ENCODE measurements around the gene C1RL.
A peak's percentile ranks its signal among the peaks of the same experiment; 100 is the strongest.
"Not testable (repeated sequence)": the region's sequence is repeated elsewhere in the genome, so short reads cannot be mapped to it uniquely, and the experiment has no call there.

The C1RL gene

GRCh38 chr12:7061138-7061537, 47.9 kb downstream of the C1RL start:
- Mint-ChIP-seq H3K9me3 (no peaks in the 10 kb centered on the region), H3K4me3 (no peak overlapping the region), H3K4me1 (peaks cover 24% of the 10 kb centered on the region), H3K27ac (no peak overlapping the region), H3K27me3 (ENCODE audit: low read depth, poor library complexity) (peaks cover 29% of the 10 kb centered on the region), H3K36me3 (ENCODE audit: low read depth) (no peaks in the 10 kb centered on the region)
- no peak for DNase-seq
- no peak for TF ChIP-seq CTCF (IDR thresholded peaks at IDR 0.05)

DNA sequence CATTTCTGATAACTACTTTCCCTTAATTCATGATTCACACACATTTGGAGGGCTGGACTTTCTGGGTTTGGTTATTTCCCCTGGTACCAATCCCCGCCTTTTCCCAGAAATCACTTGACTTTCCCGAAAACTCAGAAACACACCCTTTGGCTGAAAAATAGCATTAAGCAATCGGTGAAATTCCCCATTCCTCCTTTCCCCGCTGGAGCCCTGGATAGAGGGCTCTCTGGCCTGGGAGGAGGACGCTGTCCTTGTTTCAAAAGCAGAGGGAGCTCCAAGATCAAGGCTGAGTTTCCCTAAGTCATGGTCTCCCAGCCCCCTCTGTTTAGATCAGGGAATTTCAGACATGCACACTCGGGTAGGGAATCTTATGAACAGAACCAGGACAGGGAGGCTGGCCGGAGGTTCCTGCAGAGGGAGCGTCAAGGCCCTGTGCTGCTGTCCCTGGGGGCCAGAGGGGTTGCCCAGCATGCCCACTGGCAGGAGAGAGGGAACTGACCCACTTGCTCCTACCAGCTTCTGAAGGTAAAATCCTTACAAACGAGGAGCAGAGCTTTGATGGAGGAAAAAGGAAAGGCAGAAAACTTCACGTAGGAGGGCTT, 48.6 kb downstream of the C1RL start, which contains the start of gene C1S:
C1S (plus strand) TSS at position 366 of the 602 bp plus-strand sequence. CDS start 1,195 bp downstream, outside the sequence.
- Mint-ChIP-seq H3K4me1 (peaks cover 24% of the 10 kb centered on the region), H3K27me3 (ENCODE audit: low read depth, poor library complexity) (peaks cover 31% of the 10 kb centered on the region), H3K36me3 (ENCODE audit: low read depth) (no peaks in the 10 kb centered on the region), H3K4me3 (peak within 1 kb of the TSS; percentile 55), H3K9me3 (no peaks in the 10 kb centered on the region), H3K27ac (peak within 1 kb of the TSS; percentile 77)
- TF ChIP-seq CTCF (IDR thresholded peaks at IDR 0.05): peak; percentile 30
- DNase-seq: peak; percentile 21

- H3K9me3 Mint-ChIP-seq: no peaks in the 10 kb centered on the region
- H3K27me3 Mint-ChIP-seq (ENCODE audit: low read depth, poor library complexity): peaks cover 30% of the 10 kb centered on the region
- no peak overlapping the region for H3K27ac Mint-ChIP-seq
- no peak overlapping the region for H3K4me3 Mint-ChIP-seq
- H3K36me3 Mint-ChIP-seq (ENCODE audit: low read depth): no peaks in the 10 kb centered on the region
- H3K4me1 Mint-ChIP-seq: peaks cover 24% of the 10 kb centered on the region
- TF ChIP-seq CTCF (IDR thresholded peaks at IDR 0.05): no peak
- no peak for DNase-seq
These were observed 49.2 kb downstream of the C1RL start for GRCh38 chr12:7059780-7060179.

- H3K27me3 Mint-ChIP-seq (ENCODE audit: low read depth, poor library complexity): peaks cover 26% of the 10 kb centered on the region
- H3K9me3 Mint-ChIP-seq: peaks cover 3% of the 10 kb centered on the region
- H3K4me1 Mint-ChIP-seq: peaks cover 24% of the 10 kb centered on the region
- TF ChIP-seq CTCF (IDR thresholded peaks at IDR 0.05): no peak
- no peaks in the 10 kb centered on the region for H3K36me3 Mint-ChIP-seq (ENCODE audit: low read depth)
- no peak overlapping the region for H3K4me3 Mint-ChIP-seq
- no peak overlapping the region for H3K27ac Mint-ChIP-seq
- no peak for DNase-seq
These were observed 50.1 kb downstream of the C1RL start for GRCh38 chr12:7058850-7059395.

- H3K4me3 Mint-ChIP-seq: no peak overlapping the region
- no peak for DNase-seq
These were observed 50.7 kb downstream of the C1RL start for GRCh38 chr12:7058163-7058845.

DNA sequence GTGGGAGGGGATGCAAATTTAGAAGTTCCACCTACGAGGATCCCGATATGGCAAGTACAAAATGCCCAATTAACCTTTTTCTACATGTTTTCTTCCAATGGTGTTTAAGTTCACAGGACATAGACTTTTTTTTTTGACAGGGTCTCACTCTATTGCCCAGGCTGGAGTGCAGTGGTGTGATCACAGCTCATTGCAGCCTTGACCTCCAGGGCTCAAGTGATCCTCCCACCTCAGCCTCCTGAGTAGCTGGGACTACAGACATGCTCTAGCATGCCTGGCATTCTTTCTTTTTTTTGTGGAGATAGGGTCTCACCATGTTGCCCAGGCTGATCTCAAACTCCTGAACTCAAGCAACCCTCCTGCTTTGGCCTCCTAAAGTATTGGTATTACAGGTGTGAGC, 53.3 kb downstream of the C1RL start:
- H3K4me3 Mint-ChIP-seq; H3K36me3 Mint-ChIP-seq (ENCODE audit: low read depth); DNase-seq; H3K27ac Mint-ChIP-seq: not testable (repeated sequence)
- peaks cover 24% of the 10 kb centered on the region for H3K27me3 Mint-ChIP-seq (ENCODE audit: low read depth, poor library complexity)
- H3K4me1 Mint-ChIP-seq: peaks cover 11% of the 10 kb centered on the region
- H3K9me3 Mint-ChIP-seq: peaks cover 19% of the 10 kb centered on the region

More at GRCh38 chr12:7058163-7058845, 50.7 kb downstream of the C1RL start:
- Mint-ChIP-seq H3K4me1 (peaks cover 24% of the 10 kb centered on the region), H3K9me3 (peaks cover 3% of the 10 kb centered on the region), H3K36me3 (ENCODE audit: low read depth) (no peaks in the 10 kb centered on the region), H3K27me3 (ENCODE audit: low read depth, poor library complexity) (peaks cover 26% of the 10 kb centered on the region), H3K27ac (no peak overlapping the region)
- no peak for TF ChIP-seq CTCF (IDR thresholded peaks at IDR 0.05)
